Right hindlimb (tissue), 1 donor: ENCODE measurements around the gene CHN2.

Experiments used
- DNase-seq: peaks from one replicate; pipeline ENCODE4 v3.0.0-alpha.2; 2018

The CHN2 gene

DNA sequence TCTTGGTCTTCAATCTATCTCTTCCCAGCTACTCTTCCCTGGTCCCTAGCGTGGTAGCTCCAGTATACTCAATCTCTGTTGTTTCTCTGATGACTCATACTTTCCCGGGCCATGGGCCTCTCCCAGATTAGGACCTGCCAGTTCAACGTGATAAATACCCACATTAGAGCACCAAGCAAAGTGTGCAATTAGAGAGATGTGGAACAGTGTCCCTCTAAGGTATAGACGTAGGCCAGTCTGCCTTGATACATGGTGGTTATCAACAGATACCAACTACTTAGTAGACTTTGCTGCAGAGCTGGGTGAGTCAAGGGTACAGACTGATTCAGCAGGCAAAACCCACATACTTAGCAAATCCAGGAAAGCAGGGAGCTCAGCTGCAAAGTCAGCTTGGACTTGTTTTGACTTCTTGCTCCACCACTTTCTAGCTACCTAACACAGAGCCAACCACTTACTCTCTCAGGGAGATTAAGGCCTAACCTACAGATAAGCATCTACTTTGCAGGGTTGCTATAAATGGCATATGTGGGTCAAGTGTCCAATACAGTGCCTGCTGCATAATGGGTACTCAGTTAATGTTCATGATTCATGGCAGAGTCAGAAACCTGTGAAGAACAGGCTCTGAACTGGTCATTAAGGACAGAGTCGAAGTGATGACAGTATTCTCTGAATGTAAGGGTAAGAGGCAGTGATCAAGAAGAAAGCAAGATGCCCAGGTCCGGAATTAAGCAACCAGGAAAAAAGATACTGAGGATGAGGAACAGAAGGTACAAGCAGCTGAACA lies 176.1 kb downstream of the CHN2 start:
- DNase-seq, result no peak

DNA sequence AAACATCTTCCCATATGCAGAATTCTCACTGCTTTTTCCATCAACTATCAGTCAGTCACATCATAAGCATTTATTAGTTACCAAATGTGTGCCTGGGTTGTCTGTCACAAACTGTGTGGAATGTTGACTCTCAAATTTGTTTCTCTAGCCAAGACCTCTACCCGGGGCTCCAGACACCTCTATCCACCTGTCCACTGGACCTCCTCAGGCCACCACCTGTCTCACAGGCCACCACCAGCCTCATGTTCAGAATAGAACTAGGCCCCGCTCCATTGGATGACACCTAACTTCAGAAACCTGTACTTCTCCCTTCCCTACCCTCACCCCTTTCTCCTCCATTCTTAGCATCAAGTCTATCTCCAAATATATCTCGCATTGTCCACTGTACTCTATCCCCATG lies 176.9 kb downstream of the CHN2 start:
- no peak for DNase-seq

DNA sequence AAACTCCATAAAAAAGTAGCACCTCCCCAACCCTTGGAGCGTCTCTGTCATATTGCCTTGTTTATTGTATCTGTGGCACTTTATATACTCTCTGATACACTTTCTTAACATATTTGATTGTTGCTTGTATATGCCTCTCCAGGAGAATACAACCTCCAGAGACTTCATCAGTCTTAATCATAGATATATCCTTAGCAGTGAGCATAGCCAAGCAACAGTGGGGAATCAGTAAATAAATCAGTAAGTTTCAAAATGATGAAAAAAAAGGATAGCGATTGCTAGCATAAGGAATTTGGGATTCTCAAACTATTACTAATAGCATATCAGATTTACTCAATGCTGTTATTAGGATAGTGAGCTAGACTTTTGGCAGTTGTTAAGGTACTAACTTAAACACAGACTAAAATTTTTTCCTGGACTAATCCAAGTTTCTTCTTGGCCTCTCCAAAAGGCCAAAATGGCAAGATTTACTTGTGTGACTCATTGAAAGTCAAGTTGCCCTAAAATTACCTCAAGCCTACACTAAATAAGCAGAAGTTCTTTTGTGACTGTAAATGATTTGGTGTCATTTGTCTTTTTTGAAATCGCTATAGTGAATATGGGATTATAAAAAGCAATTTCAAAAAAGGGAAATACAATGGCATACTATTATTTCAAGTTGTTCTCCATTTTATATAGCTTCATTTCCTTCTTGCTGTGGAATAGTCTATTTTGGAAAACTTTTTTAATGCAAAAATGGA lies 177.9 kb downstream of the CHN2 start:
- DNase-seq, result no peak

- DNase-seq, result no peak
Measured at GRCh38 chr7:29375641-29376562, 181.3 kb downstream of the CHN2 start.

DNA sequence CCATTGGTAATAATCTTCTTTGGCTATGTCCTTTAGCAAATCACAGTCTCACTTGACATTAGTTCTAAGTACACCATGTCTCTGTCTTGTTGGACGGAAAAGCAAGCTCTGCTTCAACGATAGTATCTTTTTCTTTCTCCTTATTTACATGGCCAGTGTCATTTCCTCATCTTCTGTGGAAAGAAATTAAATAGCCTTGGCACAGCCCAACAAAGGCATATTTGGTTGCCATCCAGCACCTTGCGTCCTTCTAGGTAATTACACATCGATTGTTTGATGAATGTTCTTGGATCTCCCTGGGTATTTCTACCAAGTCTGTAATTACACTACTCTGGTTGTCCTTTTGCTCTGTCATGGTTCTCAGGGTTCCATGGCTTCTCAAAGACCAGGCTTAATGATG lies 183.1 kb downstream of the CHN2 start:
- DNase-seq, result no peak

- DNase-seq, result no peak
Measured at GRCh38 chr7:29379551-29379950, 185.0 kb downstream of the CHN2 start.

- DNase-seq, result no peak
Measured at GRCh38 chr7:29381206-29382094, 186.9 kb downstream of the CHN2 start.

DNA sequence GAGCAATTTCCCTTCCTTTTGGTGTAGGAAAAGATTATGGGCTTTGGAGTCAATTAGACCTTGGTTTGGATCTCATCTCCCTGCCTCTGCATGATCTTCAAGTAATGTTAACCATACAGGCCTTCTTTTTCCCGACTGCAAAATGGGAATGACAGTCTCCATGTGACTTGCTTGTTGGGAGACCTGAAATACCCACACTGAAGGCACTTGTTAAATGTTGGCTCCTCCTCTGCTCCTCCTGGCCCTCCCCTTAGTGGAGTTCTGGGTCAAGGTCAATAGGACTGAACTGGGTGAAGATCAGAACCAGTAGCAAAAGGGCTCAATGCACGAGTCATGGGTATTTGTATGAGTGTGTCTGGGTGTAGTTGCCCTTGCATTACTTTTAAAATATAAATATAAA lies 189.7 kb downstream of the CHN2 start:
- DNase-seq, result no peak

DNA sequence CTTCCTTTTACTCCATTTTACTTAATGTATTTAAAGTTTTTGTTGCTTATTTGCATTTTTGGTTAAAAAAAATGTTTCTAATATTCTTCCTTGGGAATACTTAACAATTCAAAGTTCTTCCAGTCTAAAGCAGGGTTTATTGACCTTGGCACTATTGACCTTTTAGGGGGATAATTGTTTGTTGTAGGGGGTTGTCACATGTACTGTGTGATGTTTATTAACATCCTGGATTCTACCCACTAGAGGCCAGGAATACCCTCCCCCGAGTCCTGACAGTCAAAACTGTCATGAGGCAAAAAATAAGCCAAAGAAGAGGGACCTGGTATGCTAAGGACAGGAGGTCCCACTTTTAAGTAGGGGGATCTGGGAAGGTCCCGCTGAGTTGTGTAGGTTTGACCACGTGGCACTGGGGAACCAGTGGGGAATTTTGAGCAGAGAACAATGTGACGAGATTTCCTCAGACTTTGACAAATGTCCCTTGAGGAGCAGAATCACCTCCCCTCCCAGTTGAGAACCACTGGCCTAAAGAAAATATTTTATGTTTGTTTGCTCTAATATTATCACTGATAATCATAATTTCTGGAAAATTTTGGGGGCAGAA lies 190.7 kb downstream of the CHN2 start:
- DNase-seq, result no peak

GRCh38 chr7:29386196-29386765 lies 191.7 kb downstream of the CHN2 start:
- no peak for DNase-seq

- DNase-seq, result no peak
Measured at GRCh38 chr7:29391262-29391661, 196.7 kb downstream of the CHN2 start.

DNA sequence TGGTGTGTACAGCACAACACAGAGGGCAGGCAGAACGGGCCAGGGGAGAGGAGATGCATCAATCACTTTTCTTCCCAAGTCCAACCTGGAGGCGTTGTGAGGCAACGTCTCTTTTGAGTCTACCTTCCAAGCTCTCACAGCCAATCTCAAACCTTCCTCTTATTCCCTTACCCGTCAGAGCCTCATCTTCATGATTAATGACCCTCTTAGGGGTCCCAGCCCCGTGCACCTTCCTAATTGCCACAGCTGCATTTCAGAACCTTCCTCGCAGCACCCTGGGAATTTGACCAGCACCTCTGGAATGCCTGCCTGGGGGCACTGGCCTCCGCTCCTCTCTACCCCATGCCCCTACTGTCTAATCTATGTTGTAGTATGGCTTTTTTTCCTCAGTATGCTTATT lies 199.7 kb downstream of the CHN2 start:
- DNase-seq, result no peak

- DNase-seq, result no peak
Measured at GRCh38 chr7:29396563-29396962, 202.0 kb downstream of the CHN2 start.

DNA sequence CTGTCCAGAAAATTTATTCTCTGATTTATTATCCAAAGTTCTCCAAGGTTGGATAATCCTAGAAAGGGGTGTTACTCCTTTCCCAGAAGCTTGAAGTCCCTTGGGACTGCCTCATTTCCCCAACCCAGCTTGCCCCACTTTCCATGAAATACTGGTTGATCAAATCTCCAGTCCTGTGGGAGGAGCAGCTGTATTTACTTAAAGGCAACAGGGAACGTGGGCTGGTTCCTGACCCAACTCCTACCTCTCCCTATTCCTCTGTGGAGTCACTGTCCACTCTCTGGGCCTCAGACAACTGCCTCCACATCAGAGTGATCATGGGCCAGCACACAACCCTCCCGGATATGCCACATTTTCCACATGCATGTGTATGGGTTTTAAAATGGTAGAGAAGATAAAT lies 202.8 kb downstream of the CHN2 start:
- DNase-seq, result no peak

DNA sequence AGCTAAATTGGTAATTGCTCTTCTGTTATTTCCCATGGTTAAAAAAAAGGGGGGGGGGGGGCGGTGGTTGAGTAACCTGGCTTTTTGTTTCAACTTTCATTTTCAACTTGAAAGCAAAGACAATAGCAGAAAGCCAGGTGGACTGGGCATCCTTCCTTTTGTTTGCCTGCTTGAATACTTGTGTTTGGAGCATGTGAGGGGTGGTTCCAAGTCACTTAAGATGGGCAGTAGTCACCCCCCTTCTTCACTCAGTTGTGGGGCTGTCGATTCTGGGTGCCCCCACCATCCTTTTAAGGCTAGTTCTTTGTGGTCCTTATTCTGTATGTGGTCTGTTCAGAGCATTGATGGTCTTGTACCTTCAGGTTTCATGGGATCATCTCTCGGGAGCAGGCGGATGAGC lies 203.4 kb downstream of the CHN2 start:
- DNase-seq, result no peak

GRCh38 chr7:29400437-29400836 lies 205.9 kb downstream of the CHN2 start:
- no peak for DNase-seq

- no peak for DNase-seq
Measured at GRCh38 chr7:29401769-29402168, 207.2 kb downstream of the CHN2 start.

- no peak for DNase-seq
Measured at GRCh38 chr7:29405891-29406290, 211.3 kb downstream of the CHN2 start.

DNA sequence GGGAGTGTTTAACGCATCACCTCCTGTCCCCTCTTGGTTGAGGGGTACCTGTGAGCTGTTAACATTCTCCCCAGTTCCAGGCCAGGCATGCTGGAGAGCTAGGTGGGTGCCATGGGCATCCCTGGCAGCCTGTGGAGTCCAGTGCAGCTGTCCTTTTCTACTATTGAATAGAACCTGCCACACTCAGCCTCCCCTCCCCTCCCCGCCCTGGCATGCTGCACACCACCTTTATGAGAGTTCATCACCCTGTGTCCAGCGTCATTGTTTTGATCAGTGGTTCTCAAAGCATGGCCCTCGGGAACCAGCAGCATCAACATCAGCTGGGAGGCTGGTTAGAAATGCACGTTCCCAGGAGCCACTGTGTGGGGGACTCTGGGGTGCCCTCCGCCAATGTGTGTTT lies 211.8 kb downstream of the CHN2 start:
- DNase-seq, result no peak

DNA sequence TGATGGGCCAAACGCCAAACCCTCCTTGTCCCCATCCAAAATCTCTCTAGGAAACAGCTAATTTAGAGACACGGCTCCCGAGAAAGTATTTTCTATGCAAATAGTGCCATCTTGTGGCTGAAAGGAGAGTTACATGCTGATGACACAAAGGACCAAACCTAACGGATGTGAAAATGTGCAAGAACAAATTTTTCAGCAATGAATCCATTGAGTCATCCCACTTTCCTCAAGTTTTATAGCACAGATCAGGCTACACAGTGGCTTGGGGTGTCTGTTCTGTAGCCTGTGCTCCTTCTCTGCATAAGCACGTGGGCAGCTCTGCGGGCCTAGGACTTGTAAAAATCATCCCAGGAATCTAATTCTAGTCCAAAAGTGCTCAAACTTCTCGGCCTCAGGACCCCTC lies 214.3 kb downstream of the CHN2 start:
- DNase-seq, result peak; percentile 75

- DNase-seq, result no peak
Measured at GRCh38 chr7:29410996-29411395, 216.4 kb downstream of the CHN2 start.

DNA sequence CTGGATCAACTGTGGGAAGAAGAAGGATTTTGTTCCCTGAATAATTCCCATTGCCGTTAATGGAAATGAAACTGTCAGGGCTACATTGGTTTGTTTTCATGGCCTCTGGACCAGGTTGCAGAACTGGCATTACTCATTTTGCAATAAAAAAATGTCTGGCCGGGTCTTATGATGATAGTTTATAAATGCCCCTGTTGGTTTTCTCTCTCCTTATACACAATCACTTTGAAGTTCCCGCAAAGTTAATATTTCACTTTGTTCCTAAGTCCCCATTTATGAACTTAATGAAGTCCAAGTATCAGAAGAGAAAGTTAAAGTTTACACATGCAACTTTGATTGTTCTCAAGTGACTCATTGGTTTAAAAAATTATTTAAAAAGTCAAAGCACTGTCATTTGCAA lies 218.3 kb downstream of the CHN2 start:
- no peak for DNase-seq
